GM20000 (cell line): Measurements from ENCODE around the gene DLEC1.

Source experiments
- DNase-seq: peaks from one replicate; pipeline ENCODE4 v3.0.0; 2012; ENCODE audit warnings: low spot score
- CTCF ChIP-seq: IDR thresholded peaks from 2 replicates; pipeline ENCODE4 v1.5.1; 2012; ENCODE audit warnings: mild to moderate bottlenecking, control low read depth; ENCODE audit errors: extremely low read depth, missing control alignments

DLEC1 gene

GRCh38 chr3:38021196-38021595 lies 17.8 kb upstream of the DLEC1 start:
- no peak for DNase-seq
- TF ChIP-seq CTCF: no peak

- no peak for DNase-seq
- no peak for TF ChIP-seq CTCF
These were observed 16.7 kb upstream of the DLEC1 start for GRCh38 chr3:38022301-38022700.

GRCh38 chr3:38022896-38023709 lies 15.9 kb upstream of the DLEC1 start:
- no peak for TF ChIP-seq CTCF
- DNase-seq: no peak

- DNase-seq: no peak
- no peak for TF ChIP-seq CTCF
These were observed 12.2 kb upstream of the DLEC1 start for GRCh38 chr3:38026856-38027255.

- TF ChIP-seq CTCF: no peak
- no peak for DNase-seq
These were observed 11.2 kb upstream of the DLEC1 start for GRCh38 chr3:38027466-38028465.

GRCh38 chr3:38028621-38029361 lies 10.2 kb upstream of the DLEC1 start:
- DNase-seq: no peak
- TF ChIP-seq CTCF: no peak
